H1 (cell line): Measurements from ENCODE around the gene NDUFAF8. TPM values are rescaled to one million over a fixed set of nuclear protein-coding genes. Genes with fewer than 3 reads are reported as not detected.

ENCODE experiments used
- CTCF ChIA-PET: fragments of 300-600 bp; sonication (Branson Sonifier 250); formaldehyde crosslinking; loops from one replicate; lab custom pipeline; 2021; ENCODE audit not compliant: partially characterized antibody; lab: Charles Lee
- POLR2A ChIA-PET: fragments of 300-600 bp; sonication (Branson Sonifier 250); formaldehyde crosslinking; loops from one replicate; lab custom pipeline; 2021; ENCODE audit warnings: inconsistent platforms; ENCODE audit not compliant: partially characterized antibody; lab: Charles Lee
- DNase-seq, 2 experiments: peaks; one replicate each; pipeline versions ENCODE4 v3.0.0 to v3.0.0-alpha.2; 2010 to 2022; ENCODE audit warnings: low spot score in 2 of 2, low read depth in 1 of 2, mixed read lengths in 1 of 2
- FAIRE-seq: peaks from 2 replicates; lab custom pipeline; 2011; peaks lifted over from hg19 to GRCh38; lab: Jason Lieb, UNC
- H2AFZ ChIP-seq: 2 replicates; pipeline ENCODE4 v1.8.1; 2012; ENCODE audit warnings: low read length, inconsistent platforms
- H2AK5ac ChIP-seq: 2 replicates; pipeline ENCODE4 v1.6.1; 2013; ENCODE audit warnings: low read depth, low read length
- H2BK120ac ChIP-seq: replicated peaks from 2 replicates; pipeline ENCODE3; 2013; ENCODE audit warnings: low read depth, low read length, inconsistent platforms
- H2BK12ac ChIP-seq: 2 replicates; pipeline ENCODE4 v1.6.1; 2013; ENCODE audit warnings: low read depth, low read length
- H2BK15ac ChIP-seq: 2 replicates; pipeline ENCODE4 v1.6.1; 2013; ENCODE audit warnings: low read length
- H2BK20ac ChIP-seq: 2 replicates; pipeline ENCODE4 v1.6.1; 2013; ENCODE audit warnings: low read length
- H2BK5ac ChIP-seq: 2 replicates; pipeline ENCODE4 v1.6.1; 2013; ENCODE audit warnings: low read depth, low read length
- H3K14ac ChIP-seq: 2 replicates; pipeline ENCODE4 v1.6.1; 2013; ENCODE audit warnings: inconsistent platforms; ENCODE audit not compliant: insufficient read length
- H3K18ac ChIP-seq: 2 replicates; pipeline ENCODE4 v1.6.1; 2013; ENCODE audit warnings: low read length; ENCODE audit errors: extremely low read depth
- H3K23ac ChIP-seq: 2 replicates; pipeline ENCODE4 v1.6.1; 2013; ENCODE audit warnings: inconsistent platforms; ENCODE audit not compliant: insufficient read length
- H3K23me2 ChIP-seq: 2 replicates; pipeline ENCODE4 v1.6.1; 2013; ENCODE audit warnings: low read depth, low read length
- H3K27ac ChIP-seq: 2 replicates; pipeline ENCODE4 v1.6.1; 2011; ENCODE audit warnings: low read depth, low read length, inconsistent platforms
- H3K27me3 ChIP-seq, 4 experiments: replicated peaks in 1 of 4; 1 replicate in 1 of 4; 2 replicates in 3 of 4; pipeline versions ENCODE4 v1.6.1 to v1.8.1; 2011 to 2013; ENCODE audit warnings: low read length in 3 of 4, mild to moderate bottlenecking in 3 of 4, inconsistent platforms in 2 of 4, mixed read lengths in 2 of 4, moderate library complexity in 1 of 4; ENCODE audit not compliant: control insufficient read depth in 3 of 4, insufficient read depth in 3 of 4; ENCODE audit errors: extremely low read depth in 1 of 4
- H3K36me3 ChIP-seq, 4 experiments: 2 replicates each; pipeline versions ENCODE4 v1.6.1 to v1.8.1; 2011 to 2013; ENCODE audit warnings: mild to moderate bottlenecking in 4 of 4, low read length in 3 of 4, moderate library complexity in 2 of 4, control low read depth in 1 of 4, inconsistent platforms in 1 of 4; ENCODE audit not compliant: insufficient read depth in 4 of 4, control insufficient read depth in 2 of 4
- H3K4ac ChIP-seq: replicated peaks from 2 replicates; pipeline ENCODE3; 2013; ENCODE audit warnings: low read length, low read depth, mixed read lengths, inconsistent platforms; ENCODE audit not compliant: insufficient read length
- H3K4me1 ChIP-seq, 4 experiments: replicated peaks in 1 of 4; 1 replicate in 1 of 4; 2 replicates in 3 of 4; pipeline versions ENCODE4 v1.6.1 to v1.8.1; 2011 to 2013; ENCODE audit warnings: low read length in 3 of 4, inconsistent platforms in 2 of 4, mixed read lengths in 1 of 4; ENCODE audit not compliant: insufficient read depth in 4 of 4, control insufficient read depth in 3 of 4
- H3K4me2 ChIP-seq, 2 experiments: 2 replicates each; pipeline versions ENCODE4 v1.6.1 to v1.8.1; 2011 to 2013; ENCODE audit warnings: low read depth in 2 of 2, low read length in 2 of 2, control low read depth in 1 of 2, inconsistent platforms in 1 of 2, mild to moderate bottlenecking in 1 of 2; ENCODE audit not compliant: insufficient read depth in 1 of 2
- H3K4me3 ChIP-seq, 4 experiments: fragments of 200-600, 300-600 bp in 1 of 4; sonication (generic), shearing (Covaris generic), sonication (Bioruptor Twin) in 1 of 4; 2 replicates each; pipeline versions ENCODE4 v1.5.1 to v1.8.1; 2011 to 2016; ENCODE audit warnings: low read length in 4 of 4, low read depth in 3 of 4, control low read depth in 2 of 4, inconsistent platforms in 2 of 4, mild to moderate bottlenecking in 2 of 4, mixed read lengths in 1 of 4, moderate library complexity in 1 of 4; ENCODE audit not compliant: insufficient read depth in 2 of 4; ENCODE audit errors: extremely low read depth in 1 of 4
- H3K56ac ChIP-seq: replicated peaks from 2 replicates; pipeline ENCODE3; 2013; ENCODE audit warnings: low read depth, mild to moderate bottlenecking, mixed read lengths, low read length, inconsistent platforms; ENCODE audit not compliant: insufficient read length
- H3K79me1 ChIP-seq: 2 replicates; pipeline ENCODE4 v1.6.1; 2013; ENCODE audit warnings: low read depth, low read length, control low read depth
- H3K79me2 ChIP-seq, 2 experiments: 2 replicates each; pipeline versions ENCODE4 v1.6.1 to v1.8.1; 2012 to 2013; ENCODE audit warnings: low read length in 2 of 2, mild to moderate bottlenecking in 2 of 2, inconsistent platforms in 1 of 2; ENCODE audit not compliant: insufficient read depth in 2 of 2, control insufficient read depth in 1 of 2
- H3K9ac ChIP-seq, 4 experiments: replicated peaks in 1 of 4; 1 replicate in 1 of 4; 2 replicates in 3 of 4; pipeline versions ENCODE4 v1.6.1 to v1.8.1; 2011 to 2013; ENCODE audit warnings: low read depth in 3 of 4, low read length in 3 of 4, control low read depth in 2 of 4, mild to moderate bottlenecking in 2 of 4, moderate library complexity in 2 of 4, inconsistent platforms in 1 of 4; ENCODE audit errors: extremely low read depth in 1 of 4
- H3K9me3 ChIP-seq, 2 experiments: 2 replicates each; pipeline versions ENCODE4 v1.6.1 to v1.8.1; 2012 to 2013; ENCODE audit warnings: mild to moderate bottlenecking in 2 of 2, moderate library complexity in 2 of 2, control low read depth in 1 of 2, inconsistent platforms in 1 of 2, low read depth in 1 of 2, low read length in 1 of 2, mixed read lengths in 1 of 2; ENCODE audit not compliant: insufficient read depth in 2 of 2
- H4K20me1 ChIP-seq, 2 experiments: replicated peaks in 1 of 2; 2 replicates each; pipeline versions ENCODE3 to v1.8.1; 2011 to 2013; ENCODE audit warnings: inconsistent platforms in 2 of 2, low read length in 2 of 2, mild to moderate bottlenecking in 1 of 2; ENCODE audit not compliant: insufficient read depth in 2 of 2, control insufficient read depth in 1 of 2
- H4K5ac ChIP-seq: 2 replicates; pipeline ENCODE4 v1.6.1; 2013; ENCODE audit warnings: low read length, low read depth, mixed read lengths, inconsistent platforms; ENCODE audit not compliant: insufficient read length
- H4K8ac ChIP-seq: 2 replicates; pipeline ENCODE4 v1.8.0; 2013; ENCODE audit warnings: mild to moderate bottlenecking, moderate library complexity, low read length, inconsistent platforms; ENCODE audit not compliant: insufficient read depth; ENCODE audit errors: extremely low read depth
- H4K91ac ChIP-seq: replicated peaks from 2 replicates; pipeline ENCODE3; 2013; ENCODE audit warnings: low read length, mixed read lengths, inconsistent platforms; ENCODE audit not compliant: insufficient read length
- GABPA ChIP-seq: IDR thresholded peaks from 2 replicates; pipeline ENCODE4 v1.6.1; 2011; ENCODE audit warnings: mild to moderate bottlenecking, low read length, moderate library complexity, borderline replicate concordance; ENCODE audit not compliant: insufficient read depth
- POLR2AphosphoS5 ChIP-seq: IDR thresholded peaks from 2 replicates; pipeline ENCODE4 v1.6.1; 2011; ENCODE audit warnings: low read depth, low read length
- POU5F1 ChIP-seq: IDR thresholded peaks from 2 replicates; pipeline ENCODE4 v1.6.1; 2011; ENCODE audit warnings: low read depth, mild to moderate bottlenecking, low read length, moderate library complexity
- WGBS, 2 experiments: shearing (Covaris generic) in 1 of 2; methylation state at CpG; one replicate each; pipeline versions ENCODE4 v1.1.6 to v1.1.7; 2013 to 2015; ENCODE audit warnings: low lambda C conversion rate in 2 of 2, mixed read lengths in 2 of 2, inconsistent platforms in 1 of 2, low coverage in 1 of 2, missing lambda C conversion rate in 1 of 2; ENCODE audit not compliant: insufficient replicate concordance in 2 of 2, insufficient coverage in 1 of 2, insufficient read length in 1 of 2; ENCODE audit errors: extremely low coverage in 1 of 2, missing lambda C conversion rate in 1 of 2; 5-methylcytosine and 5-hydroxymethylcytosine counted together
- polyA plus RNA-seq, 7 experiments: library from polyadenylated mRNA; depleted of rRNA in 3 of 7; stranded (reverse) in 5 of 7; unstranded in 2 of 7; fragments of >200 nt in 5 of 7; fragments of 200-250 nt in 2 of 7; gene quantifications; 1 replicate in 5 of 7; 2 replicates in 1 of 7; 4 replicates in 1 of 7; pipeline versions ENCODE4 v1.2.1 to v1.2.3, GENCODE V29; 2011 to 2013; ENCODE audit warnings: missing spikeins in 2 of 7, mixed read lengths in 2 of 7
- total RNA-seq: library from RNA; stranded (reverse); fragmentation: NEBNext Ultra II Directional; extraction: Animal tissue kit (Norgen Biotek cat#: 25700); gene quantifications from 2 replicates; pipeline ENCODE4 v1.2.1, GENCODE V29; 2021

Gene NDUFAF8
- total and polyA plus RNA-seq, 2 of the 8 experiments (the other 6 are each of a cell fraction or from before 2014, with no cell fraction given): 48.9 to 91.1 TPM

GRCh38 chr17:81242421-81243332, 3.6 kb downstream of the NDUFAF8 start:
- peaks cover 0 to 19% of the 10 kb centered on the region in 2 experiments; a peak in 2 of 4 replicates for H3K79me2 ChIP-seq
- FAIRE-seq (no peak), DNase-seq (no peak)
- H3K14ac ChIP-seq: no peak overlapping the region
- peaks cover 0 to 10% (median 8%) of the 10 kb centered on the region in 4 experiments; a peak in 4 of 7 replicates for H3K4me1 ChIP-seq
- ChIA-PET POLR2A (interaction anchor here (0.7 to 1.3 kb wide), 5 partner anchors 8 to 277 kb away, joined by 3 to 4 read pairs (median 3); no protein-coding TSS in a partner anchor), CTCF (interaction anchor here (0.6 to 1.6 kb wide), 9 partner anchors 11 to 219 kb away, joined by 3 to 7 read pairs (median 4); no protein-coding TSS in a partner anchor)
- no peak overlapping the region for H4K8ac ChIP-seq
- H3K9me3 ChIP-seq: no peaks in the 10 kb centered on the region
- no peak overlapping the region for H3K56ac ChIP-seq
- no peak overlapping the region for H3K9ac ChIP-seq
- no peak overlapping the region for H2BK20ac ChIP-seq
- H3K36me3 ChIP-seq: no peaks in the 10 kb centered on the region
- no peak overlapping the region for H2BK12ac ChIP-seq
- H4K5ac ChIP-seq: no peak overlapping the region
- peaks cover 8% of the 10 kb centered on the region; the same call in 1 of the 2 replicates for H3K23me2 ChIP-seq
- H2AFZ ChIP-seq: no peak overlapping the region
- TF ChIP-seq POLR2AphosphoS5 (0 out of 2 replicates have a peak, but pooled peaks have one; percentile 43), POU5F1 (no peak), GABPA (no peak)
- H2BK15ac ChIP-seq: no peak overlapping the region
- no peak overlapping the region; the same call in 1 of the 2 replicates for H3K18ac ChIP-seq
- H3K23ac ChIP-seq: no peak overlapping the region
- 86% methylated on average over 26 of the region's 33 CpGs; no CpG with 5 or more reads in 1 of the 2 experiments for WGBS, 2 experiments
- H3K4me3 ChIP-seq: no peak overlapping the region
- H3K4me2 ChIP-seq: no peak overlapping the region
- no peak overlapping the region for H2BK5ac ChIP-seq
- H3K27ac ChIP-seq: no peak overlapping the region
- no peak overlapping the region for H2AK5ac ChIP-seq
- H3K27me3 ChIP-seq: no peaks in the 10 kb centered on the region
- no peak overlapping the region for H3K4ac ChIP-seq
- peaks cover 4% of the 10 kb centered on the region; the same call in 1 of the 2 replicates for H3K79me1 ChIP-seq
- peaks cover 14 to 22% of the 10 kb centered on the region in 2 experiments for H4K20me1 ChIP-seq
- H2BK120ac ChIP-seq: no peak overlapping the region
- H4K91ac ChIP-seq: no peak overlapping the region
